Keratinocyte (primary cell): Measurements from ENCODE around the gene ZBTB20. TPM values are rescaled to one million over a fixed set of nuclear protein-coding genes. Genes with fewer than 3 reads are reported as not detected.

Experiments used
- DNase-seq: peaks from one replicate; pipeline ENCODE4 v3.0.0-alpha.2; 2011; ENCODE audit warnings: low read depth, missing footprints, low spot score
- FAIRE-seq: peaks from 2 replicates; lab custom pipeline; 2011; peaks lifted over from hg19 to GRCh38; lab: Jason Lieb, UNC
- H2AFZ ChIP-seq: 2 replicates; pipeline ENCODE4 v1.6.0; 2012; ENCODE audit warnings: low read length, control low read depth, inconsistent platforms; ENCODE audit not compliant: control insufficient read depth
- H3K27ac ChIP-seq: 2 replicates; pipeline ENCODE4 v1.5.1; 2011; ENCODE audit warnings: low read length; ENCODE audit not compliant: control insufficient read depth, insufficient read depth
- H3K27me3 ChIP-seq: 3 replicates; pipeline ENCODE4 v1.6.0; 2011; ENCODE audit warnings: low read length; ENCODE audit not compliant: control insufficient read depth, insufficient read depth; ENCODE audit errors: extremely low read depth
- H3K36me3 ChIP-seq, 2 experiments: 2 replicates in 1 of 2; 3 replicates in 1 of 2; pipeline ENCODE4 v1.5.1; 2011; ENCODE audit warnings: low read length in 2 of 2, mild to moderate bottlenecking in 1 of 2; ENCODE audit not compliant: control insufficient read depth in 2 of 2, insufficient read depth in 2 of 2; ENCODE audit errors: extremely low read depth in 1 of 2
- H3K4me1 ChIP-seq: 3 replicates; pipeline ENCODE4 v1.5.1; 2011; ENCODE audit warnings: low read length; ENCODE audit not compliant: control insufficient read depth, insufficient read depth; ENCODE audit errors: extremely low read depth
- H3K4me2 ChIP-seq: 3 replicates; pipeline ENCODE4 v1.6.0; 2011; ENCODE audit warnings: low read depth, low read length; ENCODE audit not compliant: control insufficient read depth, insufficient read depth; ENCODE audit errors: extremely low read depth
- H3K4me3 ChIP-seq, 3 experiments: fragments of 200-600 bp in 1 of 3; sonication (generic) in 1 of 3; 2 replicates in 2 of 3; 3 replicates in 1 of 3; pipeline ENCODE4 v1.5.1; 2011 to 2016; ENCODE audit warnings: low read length in 3 of 3, mild to moderate bottlenecking in 3 of 3, control low read depth in 2 of 3, inconsistent platforms in 1 of 3, low read depth in 1 of 3, mixed read lengths in 1 of 3, mixed run types in 1 of 3, moderate library complexity in 1 of 3; ENCODE audit not compliant: control insufficient read depth in 2 of 3, insufficient read depth in 2 of 3; ENCODE audit errors: extremely low read depth in 1 of 3
- H3K79me2 ChIP-seq: 2 replicates; pipeline ENCODE4 v1.6.0; 2012; ENCODE audit warnings: low read length; ENCODE audit not compliant: control insufficient read depth, insufficient read depth
- H3K9ac ChIP-seq: 3 replicates; pipeline ENCODE4 v1.6.0; 2011; ENCODE audit warnings: low read length; ENCODE audit not compliant: control insufficient read depth, insufficient read depth; ENCODE audit errors: extremely low read depth
- H3K9me1 ChIP-seq: 3 replicates; pipeline ENCODE4 v1.6.0; 2011; ENCODE audit warnings: low read length; ENCODE audit not compliant: control insufficient read depth, insufficient read depth; ENCODE audit errors: extremely low read depth
- H3K9me3 ChIP-seq: 2 replicates; pipeline ENCODE4 v1.5.1; 2012; ENCODE audit warnings: low read depth, low read length; ENCODE audit not compliant: control insufficient read depth
- H4K20me1 ChIP-seq: 3 replicates; pipeline ENCODE4 v1.6.0; 2011; ENCODE audit warnings: low read length; ENCODE audit not compliant: control insufficient read depth, insufficient read depth; ENCODE audit errors: extremely low read depth
- CTCF ChIP-seq, 3 experiments: IDR thresholded peaks in 1 of 3; conservative IDR thresholded peaks in 1 of 3; optimal IDR thresholded peaks in 1 of 3; 2 replicates in 2 of 3; 3 replicates in 1 of 3; pipeline versions ENCODE3 to v1.5.1; 2011; ENCODE audit warnings: low read length in 3 of 3, mild to moderate bottlenecking in 3 of 3, moderate library complexity in 2 of 3, control low read depth in 1 of 3, inconsistent platforms in 1 of 3; ENCODE audit not compliant: insufficient read depth in 2 of 3; ENCODE audit errors: extremely low read depth in 1 of 3
- EZH2 ChIP-seq: IDR thresholded peaks from one replicate; pipeline ENCODE4 v1.6.1; 2012; ENCODE audit warnings: inconsistent platforms, mild to moderate bottlenecking, low read length, moderate library complexity
- dilution Hi-C: fragments of 300-500 bp; cut with MboI; formaldehyde crosslinking; loops from one replicate; pipeline ENCODE4 v1.7.0; 2020; ENCODE audit warnings: low sequenced_read_pairs; ENCODE audit not compliant: extremely low pct_ligation_motif_present
- polyA plus RNA-seq, 5 experiments: library from polyadenylated mRNA; depleted of rRNA in 3 of 5; stranded (reverse) in 3 of 5; stranded (forward) in 1 of 5; unstranded in 1 of 5; fragments of >200 nt; gene quantifications; 1 replicate in 1 of 5; 2 replicates in 3 of 5; 3 replicates in 1 of 5; pipeline versions ENCODE4 v1.2.1 to v1.2.3, GENCODE V29; 2011 to 2012; ENCODE audit warnings: missing spikeins in 2 of 5, low read depth in 1 of 5, low replicate concordance in 1 of 5

The ZBTB20 gene
- polyA plus RNA-seq, 1 donor (not counting 4 experiments of a cell fraction or from before 2014, with no cell fraction given) = 0.52 TPM

- TF ChIP-seq CTCF (optimal IDR thresholded peaks at IDR 0.05 in 1 of 3, IDR thresholded peaks at IDR 0.05 in 1 of 3, conservative IDR thresholded peaks at IDR 0.05 in 1 of 3; ENCODE audit: extremely low read depth in 1 of 3, insufficient read depth in 2 of 3, low read length in 3 of 3) (peak in 2 of 3 experiments; percentile 30 to 31), EZH2 (no peak)
- dilution Hi-C loops = no loop called here
- no peak for FAIRE-seq
- Histone ChIP-seq H3K4me1 (no peaks in the 10 kb centered on the region), H3K9me3 (no peaks in the 10 kb centered on the region), H3K4me3 (no peak overlapping the region), H3K27me3 (no peaks in the 10 kb centered on the region), H3K9me1 (no peaks in the 10 kb centered on the region), H2AFZ (no peak overlapping the region), H3K9ac (no peak overlapping the region), H3K27ac (no peak overlapping the region), H3K4me2 (no peak overlapping the region), H3K79me2 (no peaks in the 10 kb centered on the region), H4K20me1 (no peaks in the 10 kb centered on the region), H3K36me3 (no peaks in the 10 kb centered on the region)
- DNase-seq = no peak
These were observed 61.8 kb downstream of the ZBTB20 start for GRCh38 chr3:115085197-115085865.

GRCh38 chr3:115084686-115085085 is 62.4 kb downstream of the ZBTB20 start:
- Histone ChIP-seq H3K27me3 (no peaks in the 10 kb centered on the region), H2AFZ (no peak overlapping the region), H3K9me1 (no peaks in the 10 kb centered on the region), H3K27ac (no peak overlapping the region), H3K4me2 (no peak overlapping the region), H4K20me1 (no peaks in the 10 kb centered on the region), H3K9ac (no peak overlapping the region), H3K9me3 (no peaks in the 10 kb centered on the region), H3K36me3 (no peaks in the 10 kb centered on the region), H3K4me1 (no peaks in the 10 kb centered on the region), H3K79me2 (no peaks in the 10 kb centered on the region), H3K4me3 (no peak overlapping the region)
- TF ChIP-seq EZH2 (no peak), CTCF (optimal IDR thresholded peaks at IDR 0.05 in 1 of 3, IDR thresholded peaks at IDR 0.05 in 1 of 3, conservative IDR thresholded peaks at IDR 0.05 in 1 of 3; ENCODE audit: extremely low read depth in 1 of 3, insufficient read depth in 2 of 3, low read length in 3 of 3) (no peak)
- dilution Hi-C loops = no loop called here
- FAIRE-seq = no peak
- no peak for DNase-seq
